ENCODE data around the gene CTIF. TPM values are rescaled to one million over a fixed set of nuclear protein-coding genes. Genes with fewer than 3 reads are reported as not detected.

The CTIF gene
- total and polyA plus RNA-seq, 2 experiments from 2014 or later, result 22.1 to 27.9 TPM

GRCh38 chr18:48661421-48661820 is 122.6 kb downstream of the CTIF start:
- Histone ChIP-seq H3K79me2 (no peaks in the 10 kb centered on the region), H3K4me2 (no peak overlapping the region), H4K20me1 (ENCODE audit: insufficient read depth, poor library complexity, severe bottlenecking) (peaks cover 4% of the 10 kb centered on the region), H3K9me2 (replicated peaks; ENCODE audit: insufficient read depth) (no peaks in the 10 kb centered on the region), H3K4me3 (no peak overlapping the region), H3K9me3 (ENCODE audit: low read depth) (no peaks in the 10 kb centered on the region), H3K36me3 (replicated peaks; ENCODE audit: insufficient read depth, low read depth) (no peaks in the 10 kb centered on the region), H3K4me1 (ENCODE audit: insufficient read depth) (peaks cover 17% of the 10 kb centered on the region), H2AFZ (no peak overlapping the region), H3K27ac (peak overlapping the region; percentile 79), H3K27me3 (no peaks in the 10 kb centered on the region)
- TF ChIP-seq CTCF (IDR thresholded peaks at IDR 0.05; ENCODE audit: poor library complexity), result no peak
- TF ChIP-seq EZH2 (IDR thresholded peaks at IDR 0.05; ENCODE audit: borderline replicate concordance), result no peak
- no peak for TF ChIP-seq EZH2phosphoT487 (IDR thresholded peaks at IDR 0.05; ENCODE audit: low read depth, severe bottlenecking, unreplicated experiment)
- WGBS (ENCODE audit: low lambda C conversion rate, missing lambda C conversion rate), result 88% methylated on average over 7 of the region's 7 CpGs
- DNase-seq (ENCODE audit: low spot score), result no peak

- H3K27ac ChIP-seq, result peak overlapping the region; percentile 79
Measured at GRCh38 chr18:48662011-48662661, 123.3 kb downstream of the CTIF start.

DNA sequence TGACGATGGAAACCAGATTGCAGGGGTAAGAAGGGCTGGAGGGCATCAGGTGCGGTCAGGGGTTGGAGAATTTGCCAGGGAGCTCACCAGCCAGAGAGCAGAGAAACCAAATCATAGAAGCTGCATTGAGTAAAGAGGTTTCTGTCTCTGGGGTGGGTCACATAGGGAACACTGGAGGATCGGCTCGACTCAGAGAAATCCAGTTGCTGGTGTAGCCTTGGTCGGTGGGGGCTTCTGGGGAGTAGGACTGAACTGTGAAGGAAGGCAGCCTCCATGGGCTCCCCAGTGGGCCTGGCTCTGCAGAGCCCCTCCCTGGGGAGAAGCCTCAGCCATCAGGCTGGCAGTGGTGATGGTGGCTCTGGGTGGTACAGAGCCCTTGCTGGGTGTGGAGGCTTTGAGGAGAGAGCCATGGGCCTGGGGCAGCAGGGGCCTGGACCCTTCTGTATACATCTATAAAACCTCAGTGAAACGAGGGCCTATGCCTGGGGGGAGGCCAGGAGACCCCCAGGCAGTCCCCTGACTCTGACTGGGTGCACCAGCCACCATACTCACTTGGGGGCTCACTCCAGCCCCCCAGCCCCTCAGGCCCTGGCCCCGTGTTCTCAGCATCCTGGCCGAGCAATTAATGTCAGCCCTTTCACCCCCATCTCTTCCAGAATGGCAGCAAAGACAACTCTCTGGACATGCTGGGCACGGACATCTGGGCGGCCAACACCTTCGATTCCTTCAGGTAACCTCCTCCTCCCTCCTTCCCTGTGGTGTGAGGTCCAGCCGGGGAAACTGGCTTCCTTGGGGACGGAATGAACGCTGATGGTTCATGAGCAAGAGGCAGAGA is 124.5 kb downstream of the CTIF start:
- TF ChIP-seq EZH2 (IDR thresholded peaks at IDR 0.05; ENCODE audit: borderline replicate concordance) (no peak), EZH2phosphoT487 (IDR thresholded peaks at IDR 0.05; ENCODE audit: low read depth, severe bottlenecking, unreplicated experiment) (no peak), CTCF (IDR thresholded peaks at IDR 0.05; ENCODE audit: poor library complexity) (no peak)
- Histone ChIP-seq H3K9me2 (replicated peaks; ENCODE audit: insufficient read depth) (no peaks in the 10 kb centered on the region), H3K9me3 (ENCODE audit: low read depth) (no peaks in the 10 kb centered on the region), H3K36me3 (replicated peaks; ENCODE audit: insufficient read depth, low read depth) (no peaks in the 10 kb centered on the region), H3K27ac (peak overlapping the region; percentile 79), H3K79me2 (no peaks in the 10 kb centered on the region), H3K4me1 (ENCODE audit: insufficient read depth) (peaks cover 21% of the 10 kb centered on the region), H3K4me3 (no peak overlapping the region), H2AFZ (no peak overlapping the region), H4K20me1 (ENCODE audit: insufficient read depth, poor library complexity, severe bottlenecking) (peaks cover 4% of the 10 kb centered on the region), H3K27me3 (no peaks in the 10 kb centered on the region), H3K4me2 (no peak overlapping the region)
- 94% methylated on average over 14 of the region's 14 CpGs for WGBS (ENCODE audit: low lambda C conversion rate, missing lambda C conversion rate)
- DNase-seq (ENCODE audit: low spot score), result no peak

More at GRCh38 chr18:48662011-48662661, 123.3 kb downstream of the CTIF start:
- Histone ChIP-seq H3K36me3 (replicated peaks; ENCODE audit: insufficient read depth, low read depth) (no peaks in the 10 kb centered on the region), H2AFZ (no peak overlapping the region), H3K9me3 (ENCODE audit: low read depth) (no peaks in the 10 kb centered on the region), H3K4me3 (no peak overlapping the region), H3K4me1 (ENCODE audit: insufficient read depth) (peaks cover 18% of the 10 kb centered on the region), H4K20me1 (ENCODE audit: insufficient read depth, poor library complexity, severe bottlenecking) (peaks cover 4% of the 10 kb centered on the region), H3K4me2 (peak overlapping the region; percentile 31), H3K9me2 (replicated peaks; ENCODE audit: insufficient read depth) (no peaks in the 10 kb centered on the region), H3K79me2 (no peaks in the 10 kb centered on the region), H3K27me3 (no peaks in the 10 kb centered on the region)
- DNase-seq (ENCODE audit: low spot score), result peak; percentile 63
- 59% methylated on average over 9 of the region's 9 CpGs for WGBS (ENCODE audit: low lambda C conversion rate, missing lambda C conversion rate)
- no peak for TF ChIP-seq EZH2 (IDR thresholded peaks at IDR 0.05; ENCODE audit: borderline replicate concordance)
- no peak for TF ChIP-seq EZH2phosphoT487 (IDR thresholded peaks at IDR 0.05; ENCODE audit: low read depth, severe bottlenecking, unreplicated experiment)
- TF ChIP-seq CTCF (IDR thresholded peaks at IDR 0.05; ENCODE audit: poor library complexity), result no peak

All from hepatocyte (in vitro differentiated cells).